GM12878 (cell line): ENCODE measurements around the gene LRRC10B. TPM values are rescaled to one million over a fixed set of nuclear protein-coding genes. Genes with fewer than 3 reads are reported as not detected.

Source experiments
- ATAC-seq: fragments of 200-7000 bp; cut with Tn5 transposase; 3 replicates; pipeline ENCODE4 v1.9.1; 2020; ENCODE audit warnings: mild to moderate bottlenecking, moderate library complexity
- BruUV-seq: library from RNA; stranded (reverse); fragments of 400-500 nt; replicated peaks from 2 replicates; lab custom pipeline; 2021; lab: Mats Ljungman, UMichigan
- CTCF ChIA-PET: fragments of 300-600 bp; sonication (Branson Sonifier 250); formaldehyde crosslinking; extraction: SDS; loops from one replicate; lab custom pipeline; 2021; ENCODE audit warnings: inconsistent platforms; lab: Yijun Ruan, JAX
- POLR2A ChIA-PET: fragments of 350-600 bp; formaldehyde crosslinking; extraction: SDS; loops from one replicate; lab custom pipeline; 2021; ENCODE audit warnings: inconsistent platforms; lab: Charles Lee
- RAD21 ChIA-PET: fragments of 300-600 bp; sonication (Branson Sonifier 250); formaldehyde crosslinking; loops from one replicate; lab custom pipeline; 2023; ENCODE audit warnings: antibody characterized with exemption; ENCODE audit not compliant: unreplicated experiment; lab: Charles Lee
- SMC1A ChIA-PET: fragments of 300-600 bp; sonication (Branson Sonifier 250); formaldehyde crosslinking; loops from one replicate; lab custom pipeline; 2023; ENCODE audit not compliant: unreplicated experiment, uncharacterized antibody; lab: Charles Lee
- DNase-seq: peaks from one replicate; pipeline ENCODE4 v3.0.0-alpha.2; 2011; ENCODE audit warnings: low read depth, low spot score
- FAIRE-seq: peaks from 3 replicates; lab custom pipeline; 2011; peaks lifted over from hg19 to GRCh38; lab: Jason Lieb, UNC
- H2AFZ ChIP-seq: 2 replicates; pipeline ENCODE4 v1.6.0; 2011; ENCODE audit warnings: low read depth, low read length, control low read depth; ENCODE audit not compliant: control insufficient read depth
- H3K27ac ChIP-seq: 2 replicates; pipeline ENCODE4 v1.5.1; 2011; ENCODE audit warnings: control low read depth; ENCODE audit not compliant: control insufficient read depth, insufficient read depth
- H3K27me3 ChIP-seq, 2 experiments: replicated peaks in 1 of 2; 2 replicates each; pipeline versions ENCODE4 v1.6.0 to v1.6.1; 2011; ENCODE audit warnings: low read length in 1 of 2; ENCODE audit not compliant: control insufficient read depth in 2 of 2, insufficient read depth in 2 of 2
- H3K36me3 ChIP-seq, 2 experiments: 2 replicates each; pipeline ENCODE4 v1.5.1; 2011; ENCODE audit warnings: low read length in 1 of 2; ENCODE audit not compliant: control insufficient read depth in 2 of 2, insufficient read depth in 2 of 2
- H3K4me1 ChIP-seq: 2 replicates; pipeline ENCODE4 v1.6.1; 2011; ENCODE audit warnings: mild to moderate bottlenecking, low read length, moderate library complexity, mixed read lengths; ENCODE audit not compliant: control insufficient read depth, insufficient read depth
- H3K4me2 ChIP-seq: 2 replicates; pipeline ENCODE4 v1.6.0; 2011; ENCODE audit warnings: control low read depth; ENCODE audit not compliant: control insufficient read depth, insufficient read depth
- H3K4me3 ChIP-seq: fragments of 200-600 bp; sonication (generic); 2 replicates; pipeline ENCODE4 v1.5.1; 2016
- H3K79me2 ChIP-seq: 2 replicates; pipeline ENCODE4 v1.6.0; 2011; ENCODE audit warnings: low read length; ENCODE audit not compliant: control insufficient read depth, insufficient read depth
- H3K9ac ChIP-seq: 2 replicates; pipeline ENCODE4 v1.8.0; 2011; ENCODE audit warnings: low read length, control low read depth, mixed read lengths; ENCODE audit not compliant: control insufficient read depth, insufficient read depth
- H3K9me3 ChIP-seq: replicated peaks from 3 replicates; pipeline ENCODE4 v1.5.1; 2011; ENCODE audit warnings: mild to moderate bottlenecking, low read length; ENCODE audit not compliant: control insufficient read depth, insufficient read depth
- H4K20me1 ChIP-seq: 2 replicates; pipeline ENCODE4 v1.6.0; 2011; ENCODE audit not compliant: control insufficient read depth, insufficient read depth
- ATF3 ChIP-seq: IDR thresholded peaks from 2 replicates; pipeline ENCODE4 v1.6.1; 2011; ENCODE audit warnings: low read depth, mild to moderate bottlenecking, low read length, moderate library complexity, borderline replicate concordance; ENCODE audit errors: extremely low read depth
- BACH1 ChIP-seq: fragments of 450-650 bp; IDR thresholded peaks from 2 replicates; pipeline ENCODE4 v1.6.1; 2017; ENCODE audit warnings: mild to moderate bottlenecking, borderline replicate concordance
- BCLAF1 ChIP-seq: fragments of 450-650 bp; IDR thresholded peaks from 2 replicates; pipeline ENCODE4 v1.6.1; 2017; ENCODE audit warnings: antibody characterized with exemption, mild to moderate bottlenecking, moderate library complexity
- CBFB ChIP-seq: IDR thresholded peaks from 2 replicates; pipeline ENCODE4 v1.6.1; 2016; ENCODE audit warnings: antibody characterized with exemption, low read depth
- JUND ChIP-seq: IDR thresholded peaks from 2 replicates; pipeline ENCODE4 v1.6.1; 2012; ENCODE audit warnings: low read depth, mild to moderate bottlenecking, low read length, improper control_type of control experiment, moderate library complexity
- KLF5 ChIP-seq: fragments of 450-650 bp; IDR thresholded peaks from 2 replicates; pipeline ENCODE4 v1.6.1; 2014; ENCODE audit warnings: mild to moderate bottlenecking; ENCODE audit not compliant: partially characterized antibody
- NR2F1 ChIP-seq: fragments of 450-650 bp; conservative IDR thresholded peaks from 2 replicates; pipeline ENCODE4 v1.6.1; 2017; ENCODE audit warnings: mild to moderate bottlenecking
- NRF1 ChIP-seq: conservative IDR thresholded peaks from 2 replicates; pipeline ENCODE4 v1.6.1; 2011; ENCODE audit warnings: mild to moderate bottlenecking, low read depth, low read length, improper control_type of control experiment
- RBBP5 ChIP-seq: fragments of 200-600 bp; sonication (generic); conservative IDR thresholded peaks from 2 replicates; pipeline ENCODE4 v1.6.1; 2016
- SIN3A ChIP-seq: IDR thresholded peaks from 2 replicates; pipeline ENCODE4 v1.6.1; 2012; ENCODE audit warnings: low read depth, low read length, improper control_type of control experiment
- TCF7 ChIP-seq: IDR thresholded peaks from 2 replicates; pipeline ENCODE4 v1.6.1; 2014; ENCODE audit warnings: antibody characterized with exemption, borderline replicate concordance
- USF1 ChIP-seq: IDR thresholded peaks from 2 replicates; pipeline ENCODE4 v1.6.1; 2011; ENCODE audit warnings: borderline replicate concordance, low read depth, mild to moderate bottlenecking, moderate library complexity, mixed read lengths, low read length; ENCODE audit not compliant: insufficient read depth; ENCODE audit errors: extremely low read length
- ZNF687 ChIP-seq: fragments of 450-650 bp; IDR thresholded peaks from 2 replicates; pipeline ENCODE4 v1.6.1; 2017; ENCODE audit warnings: mild to moderate bottlenecking, moderate library complexity
- whole genome bisulfite sequencing: methylation state at CpG from one replicate; pipeline ENCODE4 v1.1.6; 2016; ENCODE audit warnings: low lambda C conversion rate; ENCODE audit not compliant: insufficient replicate concordance, insufficient coverage; ENCODE audit errors: missing lambda C conversion rate; 5-methylcytosine and 5-hydroxymethylcytosine counted together
- in situ Hi-C: fragments of 300-500 bp; cut with MboI; formaldehyde crosslinking; loops from 9 replicates; pipeline ENCODE4 v1.14.3; 2018; ENCODE audit warnings: mixed read lengths
- intact Hi-C: fragments of 100-400 bp; cut with micrococcal nuclease; formaldehyde crosslinking; loops from one replicate; pipeline ENCODE4 v1.14.2; 2022; ENCODE audit not compliant: unreplicated experiment
- polyA plus RNA-seq, 11 experiments: library from polyadenylated mRNA; depleted of rRNA in 4 of 11; unstranded in 6 of 11; stranded (reverse) in 5 of 11; fragments of >200 nt; fragmentation: Nextera tagmentation in 4 of 11; fragmentation: Illumina TruSeq in 1 of 11; extraction: Ambion mirVana in 4 of 11; extraction: Trizol in 1 of 11; gene quantifications; 1 replicate in 1 of 11; 2 replicates in 10 of 11; pipeline versions ENCODE4 v1.2.1 to v1.2.3, GENCODE V29; 2011 to 2016; ENCODE audit warnings: inconsistent platforms in 2 of 11, missing spikeins in 2 of 11, low read depth in 1 of 11
- total RNA-seq, 4 experiments: library from RNA; depleted of rRNA in 3 of 4; stranded (reverse); fragments of >200 nt in 3 of 4; fragmentation: Illumina TruSeq in 1 of 4; extraction: Trizol in 1 of 4; gene quantifications; 2 replicates each; pipeline versions ENCODE4 v1.2.1 to v1.2.3, GENCODE V29; 2013 to 2021

LRRC10B gene
- total and polyA plus RNA-seq, 10 of the 15 experiments (the other 5 are each of a cell fraction or from before 2014, with no cell fraction given), result not detected

GRCh38 chr11:61554172-61554988, 45.8 kb downstream of the LRRC10B start:
- 21% methylated on average over 13 of the region's 13 CpGs for WGBS
- ChIA-PET SMC1A (no interaction called here), POLR2A (no interaction called here), RAD21 (no interaction called here), CTCF (no interaction called here)
- H3K4me3 ChIP-seq, result no peak overlapping the region
- no peak overlapping the region for H2AFZ ChIP-seq
- no peak for FAIRE-seq
- no TSS peak for BruUV-seq
- H3K36me3 ChIP-seq, result no peaks in the 10 kb centered on the region
- no peak overlapping the region for H3K27ac ChIP-seq
- TF ChIP-seq CBFB (no peak), BACH1 (no peak), TCF7 (no peak), ATF3 (no peak), KLF5 (no peak), RBBP5 (no peak), USF1 (no peak), BCLAF1 (no peak), NRF1 (no peak), JUND (no peak), NR2F1 (no peak), ZNF687 (no peak), SIN3A (no peak)
- H3K9me3 ChIP-seq, result no peaks in the 10 kb centered on the region
- intact Hi-C loops (no loop called here), in situ Hi-C loops (no loop called here)
- no peaks in the 10 kb centered on the region for H3K79me2 ChIP-seq
- no peak overlapping the region for H3K4me2 ChIP-seq
- no peaks in the 10 kb centered on the region for H4K20me1 ChIP-seq
- H3K27me3 ChIP-seq, result peaks cover 6% of the 10 kb centered on the region in 2 experiments
- H3K4me1 ChIP-seq, result no peaks in the 10 kb centered on the region
- no peak for DNase-seq
- H3K9ac ChIP-seq, result no peak overlapping the region
- ATAC-seq, result no peak
